H9 (cell line): Measurements from ENCODE around the gene MEIS3. TPM values are rescaled to one million over a fixed set of nuclear protein-coding genes. Genes with fewer than 3 reads are reported as not detected.

Experiments
- DNase-seq: peaks from one replicate; pipeline ENCODE4 v3.0.0-alpha.2; 2017
- H2AFZ ChIP-seq: one replicate; pipeline ENCODE4 v1.6.1; 2013; ENCODE audit warnings: mild to moderate bottlenecking, low read length, control low read depth, moderate library complexity
- H2AK5ac ChIP-seq: 2 replicates; pipeline ENCODE4 v1.6.1; 2013; ENCODE audit warnings: low read length, control low read depth, mixed read lengths; ENCODE audit not compliant: insufficient read length
- H2BK120ac ChIP-seq: one replicate; pipeline ENCODE4 v1.6.1; 2013; ENCODE audit warnings: low read depth, mild to moderate bottlenecking, low read length, control low read depth, inconsistent platforms; ENCODE audit not compliant: poor library complexity, severe bottlenecking
- H2BK12ac ChIP-seq: 2 replicates; pipeline ENCODE4 v1.6.1; 2013; ENCODE audit warnings: low read length, control low read depth, mixed read lengths, low read depth; ENCODE audit not compliant: insufficient read length
- H2BK15ac ChIP-seq: 2 replicates; pipeline ENCODE4 v1.6.1; 2013; ENCODE audit warnings: low read depth, low read length, control low read depth
- H2BK20ac ChIP-seq: one replicate; pipeline ENCODE4 v1.6.1; 2013; ENCODE audit warnings: low read depth, mild to moderate bottlenecking, low read length, control low read depth, inconsistent platforms; ENCODE audit not compliant: poor library complexity, severe bottlenecking
- H2BK5ac ChIP-seq: 2 replicates; pipeline ENCODE4 v1.6.1; 2013; ENCODE audit warnings: low read length, control low read depth, mixed read lengths; ENCODE audit not compliant: insufficient read length
- H3K14ac ChIP-seq: 2 replicates; pipeline ENCODE4 v1.6.1; 2013; ENCODE audit warnings: low read length, control low read depth; ENCODE audit not compliant: insufficient read depth
- H3K18ac ChIP-seq: 2 replicates; pipeline ENCODE4 v1.6.1; 2013; ENCODE audit warnings: low read depth, mild to moderate bottlenecking, mixed read lengths, low read length, control low read depth; ENCODE audit not compliant: insufficient read length
- H3K23ac ChIP-seq: 2 replicates; pipeline ENCODE4 v1.6.1; 2013; ENCODE audit warnings: low read length, control low read depth, mixed read lengths, low read depth; ENCODE audit not compliant: insufficient read length
- H3K23me2 ChIP-seq: 2 replicates; pipeline ENCODE4 v1.6.1; 2013; ENCODE audit warnings: low read depth, mild to moderate bottlenecking, mixed read lengths, low read length, control low read depth; ENCODE audit not compliant: insufficient read length, poor library complexity, severe bottlenecking
- H3K27ac ChIP-seq: 2 replicates; pipeline ENCODE4 v1.5.1; 2013; ENCODE audit warnings: low read length, control low read depth, mixed read lengths, low read depth; ENCODE audit not compliant: insufficient read length
- H3K27me3 ChIP-seq: 2 replicates; pipeline ENCODE4 v1.6.1; 2013; ENCODE audit warnings: low read length, control low read depth, inconsistent platforms; ENCODE audit not compliant: insufficient read depth
- H3K4ac ChIP-seq: 2 replicates; pipeline ENCODE4 v1.6.1; 2013; ENCODE audit warnings: low read depth, mild to moderate bottlenecking, control low read depth, inconsistent platforms, low read length, moderate library complexity
- H3K4me1 ChIP-seq: 2 replicates; pipeline ENCODE4 v1.6.1; 2013; ENCODE audit warnings: low read length, control low read depth, inconsistent platforms; ENCODE audit not compliant: insufficient read depth
- H3K4me2 ChIP-seq: 2 replicates; pipeline ENCODE4 v1.6.1; 2013; ENCODE audit warnings: low read length, control low read depth, mixed read lengths; ENCODE audit not compliant: insufficient read length, insufficient read depth
- H3K56ac ChIP-seq: 2 replicates; pipeline ENCODE4 v1.6.1; 2013; ENCODE audit warnings: low read depth, mild to moderate bottlenecking, mixed read lengths, low read length, control low read depth; ENCODE audit not compliant: insufficient read length
- H3K79me1 ChIP-seq: 2 replicates; pipeline ENCODE4 v1.6.1; 2013; ENCODE audit warnings: low read depth, mild to moderate bottlenecking, moderate library complexity, low read length, control low read depth, inconsistent platforms; ENCODE audit not compliant: insufficient read depth, poor library complexity, severe bottlenecking
- H3K79me2 ChIP-seq: 2 replicates; pipeline ENCODE4 v1.6.1; 2013; ENCODE audit warnings: low read length, control low read depth, inconsistent platforms; ENCODE audit not compliant: insufficient read depth
- H3K9ac ChIP-seq: 2 replicates; pipeline ENCODE4 v1.6.1; 2013; ENCODE audit warnings: low read length, control low read depth, mixed read lengths; ENCODE audit not compliant: insufficient read length; ENCODE audit errors: extremely low read depth
- H3K9me3 ChIP-seq: one replicate; pipeline ENCODE4 v1.6.1; 2013; ENCODE audit warnings: low read depth, low read length, inconsistent platforms; ENCODE audit not compliant: control insufficient read depth
- H3T11ph ChIP-seq: one replicate; pipeline ENCODE4 v1.6.1; 2013; ENCODE audit warnings: mild to moderate bottlenecking, low read length, control low read depth, inconsistent platforms
- H4K20me1 ChIP-seq: one replicate; pipeline ENCODE4 v1.6.1; 2013; ENCODE audit not compliant: control insufficient read depth, insufficient read length, insufficient read depth
- H4K5ac ChIP-seq: 2 replicates; pipeline ENCODE4 v1.6.1; 2013; ENCODE audit warnings: low read depth, mild to moderate bottlenecking, mixed read lengths, low read length, control low read depth; ENCODE audit not compliant: insufficient read length
- H4K8ac ChIP-seq: replicated peaks from 2 replicates; pipeline ENCODE4 v1.6.1; 2013; ENCODE audit warnings: low read length, control low read depth, mixed read lengths, low read depth; ENCODE audit not compliant: insufficient read length
- H4K91ac ChIP-seq: 2 replicates; pipeline ENCODE4 v1.6.1; 2013; ENCODE audit warnings: low read depth, mild to moderate bottlenecking, moderate library complexity, mixed read lengths, low read length, control low read depth; ENCODE audit not compliant: insufficient read length
- H3K27ac Mint-ChIP-seq, 3 experiments: 2 replicates in 2 of 3; 3 replicates in 1 of 3; pipeline ENCODE4 v1.8.0; 2020 to 2021; ENCODE audit warnings: mixed read lengths in 3 of 3, mild to moderate bottlenecking in 1 of 3, moderate library complexity in 1 of 3
- H3K27me3 Mint-ChIP-seq: 2 replicates; pipeline ENCODE4 v1.8.0; 2021; ENCODE audit warnings: low read depth, mild to moderate bottlenecking, moderate library complexity, mixed read lengths
- H3K36me3 Mint-ChIP-seq, 3 experiments: 2 replicates in 2 of 3; 3 replicates in 1 of 3; pipeline ENCODE4 v1.8.0; 2020 to 2021; ENCODE audit warnings: low read depth in 3 of 3, mixed read lengths in 3 of 3; ENCODE audit not compliant: insufficient read depth in 1 of 3
- H3K4me1 Mint-ChIP-seq, 2 experiments: 2 replicates each; pipeline ENCODE4 v1.8.0; 2020; ENCODE audit warnings: mixed read lengths in 2 of 2
- H3K4me3 Mint-ChIP-seq, 2 experiments: 2 replicates in 1 of 2; 3 replicates in 1 of 2; pipeline ENCODE4 v1.8.0; 2020 to 2021; ENCODE audit warnings: mild to moderate bottlenecking in 2 of 2, mixed read lengths in 2 of 2, moderate library complexity in 1 of 2
- H3K9me3 Mint-ChIP-seq, 2 experiments: 2 replicates in 1 of 2; 3 replicates in 1 of 2; pipeline ENCODE4 v1.8.0; 2020; ENCODE audit warnings: mild to moderate bottlenecking in 2 of 2, mixed read lengths in 2 of 2, moderate library complexity in 1 of 2
- CTCF ChIP-seq: fragments of 200-600 bp; sonication (generic); conservative IDR thresholded peaks from 3 replicates; pipeline ENCODE4 v1.8.0; 2021; ENCODE audit warnings: antibody characterized with exemption, mild to moderate bottlenecking
- WGBS: extraction: QIAGEN DNeasy Blood & Tissue Kit; methylation state at CpG from one replicate; pipeline ENCODE4 v1.1.7; 2013; ENCODE audit warnings: missing lambda C conversion rate, low lambda C conversion rate, mixed read lengths; ENCODE audit not compliant: insufficient read length; ENCODE audit errors: extremely low coverage; 5-methylcytosine and 5-hydroxymethylcytosine counted together
- total RNA-seq: library from RNA; stranded (reverse); gene quantifications from 2 replicates; pipeline ENCODE4 v1.2.1, GENCODE V29; 2021

MEIS3 gene
- total RNA-seq, 1 experiment from 2014 or later = 44.0 TPM

DNA sequence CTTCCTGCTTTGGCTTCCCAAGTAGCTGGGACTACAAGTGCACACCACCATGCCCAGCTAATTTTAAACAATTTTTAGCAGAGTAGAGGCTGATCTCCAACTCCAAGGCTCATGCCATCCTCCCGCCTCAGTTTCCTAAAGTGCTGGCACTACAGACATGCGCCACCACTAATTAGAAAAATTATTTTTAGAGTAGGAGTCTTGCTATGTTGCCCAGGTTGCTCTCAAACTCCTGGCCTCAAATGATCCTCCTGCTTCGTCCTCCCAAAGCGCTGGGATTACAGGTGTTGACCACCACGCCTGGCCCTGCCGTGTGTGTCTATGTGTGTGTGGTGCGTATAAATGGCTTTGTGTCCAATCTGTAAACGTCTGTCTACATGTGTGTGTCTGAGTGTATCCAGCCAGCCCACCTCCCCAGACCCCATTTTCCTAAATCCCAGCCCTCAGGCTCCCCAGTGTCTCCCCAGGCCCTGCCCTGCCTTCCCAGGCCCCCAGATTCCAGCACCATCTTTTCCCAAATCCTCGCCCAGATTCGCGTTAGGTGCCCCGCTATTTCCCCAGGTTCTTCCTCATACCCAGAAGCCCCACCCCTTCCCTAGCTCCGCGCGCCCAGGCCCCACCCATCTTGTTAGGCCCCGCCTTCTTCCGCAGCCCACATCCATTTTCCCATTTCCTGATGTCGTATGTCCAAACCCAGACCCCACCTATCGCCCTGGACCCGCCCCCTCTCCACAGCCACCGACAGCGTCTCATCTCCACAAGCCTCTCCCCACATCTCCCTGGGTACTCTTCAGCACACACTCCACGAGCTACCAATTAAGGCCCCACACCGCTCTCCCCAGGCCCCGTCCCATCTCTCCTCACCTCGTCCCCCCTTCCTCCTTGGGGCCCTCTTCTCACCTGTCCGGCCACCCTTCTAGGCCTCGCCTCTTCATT lies 27.5 kb upstream of the MEIS3 start:
- H3K4me1 Mint-ChIP-seq = peaks cover 37 to 45% of the 10 kb centered on the region in 2 experiments
- WGBS = no CpG with 5 or more reads among the region's 28 CpGs
- peaks cover 0 to 1% (median 0%) of the 10 kb centered on the region in 3 experiments; a peak in 2 of 7 replicates for H3K36me3 Mint-ChIP-seq
- no peak overlapping the region for H2BK15ac ChIP-seq
- no peak overlapping the region for H2BK5ac ChIP-seq
- peak overlapping the region; percentile 43; the same call in 1 of the 2 replicates for H3K14ac ChIP-seq
- H3K27me3 Mint-ChIP-seq = peaks cover 66% of the 10 kb centered on the region
- no peak overlapping the region for H3K4ac ChIP-seq
- no peak overlapping the region for H2BK20ac ChIP-seq
- H3K4me1 ChIP-seq = peaks cover 10% of the 10 kb centered on the region; the same call in 1 of the 2 replicates
- H4K20me1 ChIP-seq = no peaks in the 10 kb centered on the region
- H3K9me3 Mint-ChIP-seq = no peaks in the 10 kb centered on the region; a peak in 3 of 5 replicates
- no peak overlapping the region for H2BK120ac ChIP-seq
- peak; percentile 96 for DNase-seq
- no peak overlapping the region for H4K5ac ChIP-seq
- H4K91ac ChIP-seq = no peak overlapping the region
- no peak overlapping the region for H3K56ac ChIP-seq
- peak overlapping the region; percentile 74 to 88 for H3K4me3 Mint-ChIP-seq
- no peak overlapping the region for H2BK12ac ChIP-seq
- H3K27me3 ChIP-seq = no peaks in the 10 kb centered on the region; the same call in 1 of the 2 replicates
- no peak overlapping the region for H3K18ac ChIP-seq
- H3K9me3 ChIP-seq = no peaks in the 10 kb centered on the region
- H3K9ac ChIP-seq = no peak overlapping the region
- H2AFZ ChIP-seq = no peak overlapping the region
- H4K8ac ChIP-seq = no peak overlapping the region
- H3K4me2 ChIP-seq = peak overlapping the region; percentile 61
- no peak overlapping the region for H2AK5ac ChIP-seq
- no peaks in the 10 kb centered on the region for H3K79me1 ChIP-seq
- peaks cover 13% of the 10 kb centered on the region for H3K23me2 ChIP-seq
- H3K23ac ChIP-seq = no peak overlapping the region
- H3K27ac Mint-ChIP-seq = peak overlapping the region; percentile 4 to 97 (median 96); a peak in 5 of 7 replicates
- TF ChIP-seq CTCF = no peak
- no peak overlapping the region for H3T11ph ChIP-seq
- no peak overlapping the region for H3K27ac ChIP-seq
- H3K79me2 ChIP-seq = no peaks in the 10 kb centered on the region
